Nephron progenitor cell (in vitro differentiated cells): ENCODE results near the gene PODNL1.

Experiments used
- DNase-seq: peaks from one replicate; pipeline ENCODE4 v3.0.0; 2021
- H3K27ac Mint-ChIP-seq: 2 replicates; pipeline ENCODE4 v1.8.0; 2021; ENCODE audit warnings: mild to moderate bottlenecking, moderate library complexity, mixed read lengths
- H3K27me3 Mint-ChIP-seq: 2 replicates; pipeline ENCODE4 v1.8.0; 2021; ENCODE audit warnings: mild to moderate bottlenecking, low read depth, mixed read lengths; ENCODE audit not compliant: poor library complexity
- H3K36me3 Mint-ChIP-seq: 2 replicates; pipeline ENCODE4 v1.8.0; 2021; ENCODE audit warnings: low read depth, mixed read lengths
- H3K4me1 Mint-ChIP-seq: 2 replicates; pipeline ENCODE4 v1.8.0; 2021; ENCODE audit warnings: mixed read lengths
- H3K4me3 Mint-ChIP-seq: 2 replicates; pipeline ENCODE4 v1.8.0; 2021; ENCODE audit warnings: mild to moderate bottlenecking, moderate library complexity, mixed read lengths
- H3K9me3 Mint-ChIP-seq: 2 replicates; pipeline ENCODE4 v1.8.0; 2021; ENCODE audit warnings: mild to moderate bottlenecking, moderate library complexity, mixed read lengths
- CTCF ChIP-seq: fragments of 200-600 bp; sonication (generic); IDR thresholded peaks from 2 replicates; pipeline ENCODE4 v1.5.0; 2021; ENCODE audit warnings: antibody characterized with exemption

The PODNL1 gene

GRCh38 chr19:13883516-13884064 lies 54.6 kb downstream of the PODNL1 start:
- no peaks in the 10 kb centered on the region for H3K36me3 Mint-ChIP-seq
- no peak for TF ChIP-seq CTCF
- DNase-seq, result no peak
- no peak overlapping the region for H3K4me3 Mint-ChIP-seq
- no peak overlapping the region for H3K27ac Mint-ChIP-seq
- peaks cover 8% of the 10 kb centered on the region for H3K27me3 Mint-ChIP-seq
- no peaks in the 10 kb centered on the region for H3K9me3 Mint-ChIP-seq
- H3K4me1 Mint-ChIP-seq, result peaks cover 34% of the 10 kb centered on the region

GRCh38 chr19:13882836-13883235 lies 55.4 kb downstream of the PODNL1 start:
- H3K27me3 Mint-ChIP-seq, result peaks cover 8% of the 10 kb centered on the region
- no peak overlapping the region for H3K4me3 Mint-ChIP-seq
- H3K4me1 Mint-ChIP-seq, result peaks cover 34% of the 10 kb centered on the region
- no peaks in the 10 kb centered on the region for H3K9me3 Mint-ChIP-seq
- no peak for DNase-seq
- H3K36me3 Mint-ChIP-seq, result no peaks in the 10 kb centered on the region
- no peak for TF ChIP-seq CTCF
- H3K27ac Mint-ChIP-seq, result no peak overlapping the region

DNA sequence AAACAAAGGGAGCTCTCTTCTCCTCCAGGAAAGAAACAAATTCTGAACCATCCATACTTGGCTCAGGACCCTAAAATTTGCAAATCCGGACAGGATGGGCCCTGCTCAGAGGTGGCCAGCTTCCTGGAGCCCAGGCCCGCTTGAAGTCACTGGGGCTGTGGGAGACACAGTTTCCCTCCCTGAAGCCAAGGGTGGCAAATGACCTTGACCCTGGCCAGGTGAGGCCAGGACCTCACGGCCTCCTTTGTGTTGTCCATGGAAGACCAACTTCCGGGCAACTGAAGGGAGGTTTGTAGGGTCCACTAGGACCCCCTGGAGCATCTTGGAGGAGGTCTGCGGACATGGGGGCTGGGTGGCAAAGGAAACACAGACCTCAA lies 55.8 kb downstream of the PODNL1 start:
- Mint-ChIP-seq H3K9me3 (no peaks in the 10 kb centered on the region), H3K27me3 (peaks cover 8% of the 10 kb centered on the region), H3K4me1 (peaks cover 34% of the 10 kb centered on the region), H3K36me3 (no peaks in the 10 kb centered on the region), H3K27ac (no peak overlapping the region), H3K4me3 (no peak overlapping the region)
- DNase-seq, result no peak
- TF ChIP-seq CTCF, result no peak

- no peak for TF ChIP-seq CTCF
- Mint-ChIP-seq H3K4me3 (no peak overlapping the region), H3K9me3 (no peaks in the 10 kb centered on the region), H3K36me3 (no peaks in the 10 kb centered on the region), H3K4me1 (peaks cover 34% of the 10 kb centered on the region), H3K27ac (no peak overlapping the region), H3K27me3 (peaks cover 8% of the 10 kb centered on the region)
- no peak for DNase-seq
Observed at GRCh38 chr19:13881692-13882418, 56.4 kb downstream of the PODNL1 start.

- H3K9me3 Mint-ChIP-seq, result no peaks in the 10 kb centered on the region
- no peaks in the 10 kb centered on the region for H3K36me3 Mint-ChIP-seq
- no peak for TF ChIP-seq CTCF
- H3K27ac Mint-ChIP-seq, result peak overlapping the region; percentile 51
- peaks cover 34% of the 10 kb centered on the region for H3K4me1 Mint-ChIP-seq
- H3K4me3 Mint-ChIP-seq, result no peak overlapping the region
- DNase-seq, result peak; percentile 45
- H3K27me3 Mint-ChIP-seq, result peaks cover 8% of the 10 kb centered on the region
Observed at GRCh38 chr19:13881251-13881691, 56.9 kb downstream of the PODNL1 start.
